ENCODE results near the gene CFAP77.

The CFAP77 gene

DNA sequence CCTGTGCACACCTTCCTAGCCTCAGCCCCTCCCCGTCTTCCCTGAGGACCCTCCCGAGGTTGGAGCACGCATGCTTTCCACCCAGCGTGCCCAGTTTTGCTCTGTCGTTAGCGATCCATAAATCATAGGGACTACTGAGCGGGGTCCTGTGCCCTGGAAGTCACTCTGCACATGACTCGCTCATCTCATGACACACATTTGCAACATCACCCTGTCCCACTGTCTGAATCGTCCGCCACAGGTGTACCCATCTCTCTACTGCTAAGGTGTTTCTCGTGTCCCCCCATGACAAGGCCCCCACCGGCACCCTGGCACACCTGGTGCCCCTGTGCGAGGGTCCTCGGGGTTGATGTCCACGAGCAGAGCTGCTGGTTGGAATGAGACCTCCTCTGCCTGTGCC lies 103.4 kb downstream of the CFAP77 start:
- H3K27me3 ChIP-seq (ENCODE audit: control insufficient read depth, insufficient read depth, low read length) = no peaks in the 10 kb centered on the region
- H3K4me3 ChIP-seq (ENCODE audit: low read depth, low read length) = no peak overlapping the region
- no peaks in the 10 kb centered on the region for H3K36me3 ChIP-seq (ENCODE audit: control insufficient read depth, insufficient read depth, low read length)
- H3K4me1 ChIP-seq (ENCODE audit: control insufficient read depth, insufficient read depth, low read length) = no peaks in the 10 kb centered on the region
- no peak overlapping the region for H3K9ac ChIP-seq (ENCODE audit: low read depth, low read length)
- H3K9me3 ChIP-seq (ENCODE audit: control insufficient read depth, insufficient read depth, low read length) = no peaks in the 10 kb centered on the region

GRCh38 chr9:132514011-132514744 lies 104.2 kb downstream of the CFAP77 start:
- Histone ChIP-seq H3K9me3 (ENCODE audit: control insufficient read depth, insufficient read depth, low read length) (no peaks in the 10 kb centered on the region), H3K4me1 (ENCODE audit: control insufficient read depth, insufficient read depth, low read length) (no peaks in the 10 kb centered on the region), H3K27me3 (ENCODE audit: control insufficient read depth, insufficient read depth, low read length) (no peaks in the 10 kb centered on the region), H3K36me3 (ENCODE audit: control insufficient read depth, insufficient read depth, low read length) (no peaks in the 10 kb centered on the region), H3K4me3 (ENCODE audit: low read depth, low read length) (no peak overlapping the region), H3K9ac (ENCODE audit: low read depth, low read length) (no peak overlapping the region)

DNA sequence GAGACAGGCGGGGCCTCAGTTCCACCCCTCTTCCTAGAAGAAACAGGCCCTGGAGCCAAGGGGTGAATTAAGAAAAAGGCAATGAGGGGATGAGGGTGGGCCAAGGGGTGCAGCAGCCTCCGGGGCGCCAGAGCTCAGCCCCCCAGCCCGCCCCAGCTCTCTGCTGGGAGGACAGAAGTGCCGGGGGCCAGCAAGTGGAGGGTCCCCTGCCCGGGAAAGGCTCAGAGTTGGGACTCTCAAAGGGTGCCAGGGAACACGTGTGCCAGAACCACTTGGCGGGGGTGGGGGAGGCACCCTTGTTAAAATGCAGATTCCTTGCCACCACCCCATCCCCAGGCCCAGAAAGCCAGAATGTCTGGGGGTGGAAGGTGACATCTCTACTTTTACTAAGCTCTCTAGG lies 104.8 kb downstream of the CFAP77 start:
- Histone ChIP-seq H3K4me1 (ENCODE audit: control insufficient read depth, insufficient read depth, low read length) (no peaks in the 10 kb centered on the region), H3K36me3 (ENCODE audit: control insufficient read depth, insufficient read depth, low read length) (no peaks in the 10 kb centered on the region), H3K9ac (ENCODE audit: low read depth, low read length) (no peak overlapping the region), H3K4me3 (ENCODE audit: low read depth, low read length) (no peak overlapping the region), H3K27me3 (ENCODE audit: control insufficient read depth, insufficient read depth, low read length) (no peaks in the 10 kb centered on the region), H3K9me3 (ENCODE audit: control insufficient read depth, insufficient read depth, low read length) (no peaks in the 10 kb centered on the region)

DNA sequence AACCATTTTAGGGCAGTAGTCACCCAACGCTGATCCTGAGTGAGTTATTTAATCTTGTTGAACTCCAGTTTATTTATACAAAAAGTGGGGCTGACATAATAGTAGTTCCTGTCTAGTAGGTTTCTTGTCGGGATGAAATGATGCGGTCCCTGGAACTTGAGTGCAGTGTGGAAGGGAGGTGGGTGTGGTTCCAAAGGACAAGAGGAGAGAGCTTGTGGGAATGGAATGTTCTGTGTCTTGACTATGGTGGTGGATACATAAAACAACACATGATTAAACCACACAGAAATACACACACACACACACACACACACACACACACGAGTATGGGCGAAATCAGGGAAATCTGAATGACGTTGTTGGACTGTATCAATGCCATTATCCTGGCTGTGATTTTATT lies 106.3 kb downstream of the CFAP77 start:
- no peaks in the 10 kb centered on the region for H3K4me1 ChIP-seq (ENCODE audit: control insufficient read depth, insufficient read depth, low read length)
- H3K9ac ChIP-seq (ENCODE audit: low read depth, low read length) = no peak overlapping the region
- no peaks in the 10 kb centered on the region for H3K27me3 ChIP-seq (ENCODE audit: control insufficient read depth, insufficient read depth, low read length)
- H3K9me3 ChIP-seq (ENCODE audit: control insufficient read depth, insufficient read depth, low read length) = no peaks in the 10 kb centered on the region
- H3K4me3 ChIP-seq (ENCODE audit: low read depth, low read length) = no peak overlapping the region
- no peaks in the 10 kb centered on the region for H3K36me3 ChIP-seq (ENCODE audit: control insufficient read depth, insufficient read depth, low read length)

DNA sequence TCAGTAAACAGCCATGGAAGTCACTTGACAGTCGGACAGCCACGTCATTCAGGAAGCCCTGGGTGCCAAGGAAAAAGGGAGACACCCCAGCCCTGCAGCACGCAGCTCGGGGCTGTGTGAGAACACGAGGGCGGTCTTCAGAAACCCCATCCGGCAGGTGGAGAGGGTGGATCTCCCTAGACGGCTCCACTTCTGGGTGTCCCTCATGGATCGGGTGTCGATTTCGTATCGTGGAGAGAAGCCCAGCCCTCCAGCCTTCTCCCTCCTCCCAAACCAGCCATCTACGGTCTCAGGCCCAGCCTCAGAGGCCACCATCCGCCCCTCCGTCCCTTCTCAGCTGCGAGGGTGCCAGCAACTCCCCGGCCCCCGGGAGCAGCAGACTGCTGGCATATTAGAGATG lies 106.9 kb downstream of the CFAP77 start:
- Histone ChIP-seq H3K9ac (ENCODE audit: low read depth, low read length) (no peak overlapping the region), H3K9me3 (ENCODE audit: control insufficient read depth, insufficient read depth, low read length) (no peaks in the 10 kb centered on the region), H3K36me3 (ENCODE audit: control insufficient read depth, insufficient read depth, low read length) (no peaks in the 10 kb centered on the region), H3K27me3 (ENCODE audit: control insufficient read depth, insufficient read depth, low read length) (no peaks in the 10 kb centered on the region), H3K4me1 (ENCODE audit: control insufficient read depth, insufficient read depth, low read length) (no peaks in the 10 kb centered on the region), H3K4me3 (ENCODE audit: low read depth, low read length) (no peak overlapping the region)

DNA sequence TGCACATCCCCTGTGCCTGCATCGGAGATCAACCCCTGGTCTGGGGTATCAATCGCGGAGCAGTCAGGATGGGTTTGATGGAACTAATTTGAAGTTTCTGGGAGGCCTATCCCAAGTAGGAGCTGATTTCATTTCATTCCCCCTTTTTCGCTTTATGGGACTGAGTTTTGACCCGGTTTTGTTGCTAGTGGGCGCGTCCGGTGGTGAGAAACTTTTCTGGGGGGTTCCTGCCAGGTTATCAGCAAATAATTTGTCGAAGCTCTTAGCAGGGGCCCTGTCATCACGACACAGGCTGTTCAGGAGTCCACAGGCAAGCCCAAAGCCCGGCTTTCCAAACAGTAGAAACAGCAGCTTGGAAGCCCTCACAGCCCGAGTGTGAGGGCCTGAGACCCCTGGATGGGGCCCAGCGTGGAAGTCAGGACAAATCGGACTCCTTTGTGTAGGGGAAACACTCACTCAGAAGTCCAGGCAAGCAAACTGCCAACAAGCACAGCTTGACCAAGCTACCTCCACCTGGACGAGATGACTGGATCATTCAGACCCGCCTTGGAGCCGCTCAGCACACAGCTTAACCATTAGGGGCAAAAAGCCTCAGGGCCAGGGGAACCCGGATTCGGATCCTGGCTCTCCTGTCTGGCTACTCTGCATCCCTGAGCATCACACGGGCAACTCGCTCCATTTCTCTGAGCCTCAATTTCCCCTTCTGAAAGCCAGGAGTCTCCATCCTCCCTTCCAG lies 108.0 kb downstream of the CFAP77 start:
- no peak overlapping the region for H3K4me3 ChIP-seq (ENCODE audit: low read depth, low read length)
- no peak overlapping the region for H3K9ac ChIP-seq (ENCODE audit: low read depth, low read length)
- no peaks in the 10 kb centered on the region for H3K4me1 ChIP-seq (ENCODE audit: control insufficient read depth, insufficient read depth, low read length)
- no peaks in the 10 kb centered on the region for H3K36me3 ChIP-seq (ENCODE audit: control insufficient read depth, insufficient read depth, low read length)
- no peaks in the 10 kb centered on the region for H3K27me3 ChIP-seq (ENCODE audit: control insufficient read depth, insufficient read depth, low read length)
- H3K9me3 ChIP-seq (ENCODE audit: control insufficient read depth, insufficient read depth, low read length) = no peaks in the 10 kb centered on the region

DNA sequence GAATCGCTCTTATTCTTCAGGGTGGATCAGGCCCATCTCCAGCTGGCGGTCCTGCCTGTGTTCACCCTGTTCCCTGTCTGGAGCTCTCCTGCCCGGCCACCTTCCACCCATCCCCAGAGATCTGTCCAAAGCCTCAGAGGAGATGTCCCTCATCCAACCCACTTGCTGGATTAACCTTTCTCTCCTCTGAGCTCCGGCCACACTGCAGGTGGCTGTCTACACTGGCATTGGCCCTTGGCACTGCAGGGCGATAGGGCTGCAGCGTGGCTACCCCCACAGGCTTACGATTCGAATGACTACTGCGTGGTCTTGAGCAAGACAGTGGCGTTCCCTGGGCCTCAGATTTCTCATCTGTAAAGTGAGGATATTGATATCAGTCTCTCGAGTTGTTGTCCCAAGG lies 108.6 kb downstream of the CFAP77 start:
- H3K4me1 ChIP-seq (ENCODE audit: control insufficient read depth, insufficient read depth, low read length) = no peaks in the 10 kb centered on the region
- H3K9ac ChIP-seq (ENCODE audit: low read depth, low read length) = no peak overlapping the region
- H3K4me3 ChIP-seq (ENCODE audit: low read depth, low read length) = no peak overlapping the region
- H3K27me3 ChIP-seq (ENCODE audit: control insufficient read depth, insufficient read depth, low read length) = no peaks in the 10 kb centered on the region
- no peaks in the 10 kb centered on the region for H3K9me3 ChIP-seq (ENCODE audit: control insufficient read depth, insufficient read depth, low read length)
- H3K36me3 ChIP-seq (ENCODE audit: control insufficient read depth, insufficient read depth, low read length) = no peaks in the 10 kb centered on the region

DNA sequence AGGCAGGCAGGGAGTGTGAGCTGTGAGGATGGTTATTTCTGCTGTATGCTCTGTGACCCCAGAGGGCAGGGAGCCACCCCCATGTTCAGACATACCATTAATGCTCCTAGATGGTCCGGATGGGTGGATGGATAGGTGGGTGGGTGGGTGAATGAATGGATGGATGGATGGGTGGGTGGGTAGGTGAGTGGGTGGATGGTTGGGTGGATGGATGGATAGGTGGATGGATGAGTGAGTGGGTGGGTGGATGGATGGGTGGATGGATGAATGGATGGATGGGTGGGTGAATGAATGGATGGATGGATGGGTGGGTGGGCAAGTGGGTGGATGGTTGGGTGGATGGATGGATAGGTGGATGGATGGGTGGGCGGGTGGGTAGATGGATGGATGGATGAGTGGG lies 109.0 kb downstream of the CFAP77 start:
- no peaks in the 10 kb centered on the region for H3K4me1 ChIP-seq (ENCODE audit: control insufficient read depth, insufficient read depth, low read length)
- H3K36me3 ChIP-seq (ENCODE audit: control insufficient read depth, insufficient read depth, low read length) = no peaks in the 10 kb centered on the region
- H3K27me3 ChIP-seq (ENCODE audit: control insufficient read depth, insufficient read depth, low read length) = no peaks in the 10 kb centered on the region
- H3K9me3 ChIP-seq (ENCODE audit: control insufficient read depth, insufficient read depth, low read length) = no peaks in the 10 kb centered on the region
- no peak overlapping the region for H3K9ac ChIP-seq (ENCODE audit: low read depth, low read length)
- no peak overlapping the region for H3K4me3 ChIP-seq (ENCODE audit: low read depth, low read length)

DNA sequence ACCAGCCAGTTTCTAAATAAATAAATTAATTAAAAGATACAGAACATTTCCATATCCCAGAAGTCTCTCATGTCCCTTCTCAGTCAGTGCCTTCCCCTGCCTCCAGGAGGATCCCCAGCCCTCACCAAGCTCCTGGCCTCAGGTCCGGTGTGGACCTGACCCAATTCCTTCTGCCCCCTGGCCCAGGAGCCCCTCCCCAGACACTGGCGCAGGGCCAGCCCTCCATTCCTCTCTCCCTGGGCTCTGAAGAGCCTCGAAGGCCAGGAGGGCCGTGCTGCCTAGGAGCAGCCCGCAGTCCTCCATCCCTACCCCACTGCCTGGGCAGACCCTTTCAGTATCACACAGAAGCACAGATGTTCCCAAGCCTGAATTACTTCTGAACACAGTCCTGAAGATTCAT lies 110.6 kb downstream of the CFAP77 start:
- Histone ChIP-seq H3K9ac (ENCODE audit: low read depth, low read length) (no peak overlapping the region), H3K4me1 (ENCODE audit: control insufficient read depth, insufficient read depth, low read length) (no peaks in the 10 kb centered on the region), H3K4me3 (ENCODE audit: low read depth, low read length) (no peak overlapping the region), H3K36me3 (ENCODE audit: control insufficient read depth, insufficient read depth, low read length) (no peaks in the 10 kb centered on the region), H3K27me3 (ENCODE audit: control insufficient read depth, insufficient read depth, low read length) (no peaks in the 10 kb centered on the region), H3K9me3 (ENCODE audit: control insufficient read depth, insufficient read depth, low read length) (no peaks in the 10 kb centered on the region)

DNA sequence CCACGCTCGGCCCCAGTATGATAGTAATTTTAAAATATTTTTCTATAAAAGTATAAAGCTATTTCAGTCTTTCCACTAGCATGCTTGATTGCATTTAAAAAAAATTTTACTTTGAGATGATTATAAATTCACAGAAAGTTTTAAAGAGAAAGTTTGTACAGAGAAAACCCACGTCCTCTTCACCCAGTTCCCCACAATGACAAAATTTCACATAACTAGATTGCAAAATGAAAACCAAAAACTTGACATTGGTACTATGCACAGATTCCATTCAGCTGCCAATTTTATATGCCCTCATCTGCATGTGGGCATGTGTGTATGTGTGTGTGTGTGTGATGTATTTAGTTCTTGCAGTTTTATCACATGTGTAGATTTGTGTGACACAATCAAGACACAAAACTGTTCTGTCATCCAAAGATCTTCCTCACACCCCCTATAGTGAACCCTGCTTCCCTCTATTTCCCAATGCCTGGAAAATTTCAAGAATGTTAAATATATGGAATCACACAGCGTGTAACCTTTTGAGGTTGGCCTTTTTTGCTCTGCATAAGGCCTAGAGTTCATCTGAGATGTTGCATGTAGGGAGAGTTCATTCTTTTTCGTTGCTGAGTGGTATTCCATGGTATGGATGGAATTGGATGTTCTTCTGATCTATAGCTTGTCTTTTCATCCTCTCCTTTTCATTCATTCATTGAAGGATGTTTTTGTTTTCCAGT lies 115.5 kb downstream of the CFAP77 start:
- Histone ChIP-seq H3K9me3 (ENCODE audit: control insufficient read depth, insufficient read depth, low read length) (no peaks in the 10 kb centered on the region), H3K27me3 (ENCODE audit: control insufficient read depth, insufficient read depth, low read length) (no peaks in the 10 kb centered on the region), H3K4me1 (ENCODE audit: control insufficient read depth, insufficient read depth, low read length) (no peaks in the 10 kb centered on the region), H3K9ac (ENCODE audit: low read depth, low read length) (no peak overlapping the region), H3K4me3 (ENCODE audit: low read depth, low read length) (no peak overlapping the region), H3K36me3 (ENCODE audit: control insufficient read depth, insufficient read depth, low read length) (no peaks in the 10 kb centered on the region)

DNA sequence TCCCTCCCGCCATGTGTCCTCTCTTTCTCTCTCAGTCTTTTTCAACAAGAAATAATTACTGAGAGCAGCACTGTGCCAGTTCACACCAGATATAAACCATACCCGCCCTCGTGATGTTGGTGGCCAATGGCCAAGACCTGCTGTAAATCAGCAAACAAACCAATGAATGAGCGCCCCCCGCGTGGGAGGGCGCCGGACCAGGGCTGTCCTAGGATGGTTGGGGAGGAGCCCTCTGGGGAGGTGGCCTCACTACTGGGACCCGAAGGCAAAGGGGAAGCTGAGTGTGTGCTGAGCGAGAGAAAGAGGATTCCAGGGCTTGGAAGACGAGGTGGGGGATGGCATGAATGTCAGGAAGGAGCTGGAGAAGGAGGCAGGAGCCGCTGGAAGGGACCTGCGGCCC lies 121.2 kb downstream of the CFAP77 start:
- no peaks in the 10 kb centered on the region for H3K9me3 ChIP-seq (ENCODE audit: control insufficient read depth, insufficient read depth, low read length)
- H3K9ac ChIP-seq (ENCODE audit: low read depth, low read length) = no peak overlapping the region
- H3K4me3 ChIP-seq (ENCODE audit: low read depth, low read length) = no peak overlapping the region
- no peaks in the 10 kb centered on the region for H3K27me3 ChIP-seq (ENCODE audit: control insufficient read depth, insufficient read depth, low read length)
- no peaks in the 10 kb centered on the region for H3K4me1 ChIP-seq (ENCODE audit: control insufficient read depth, insufficient read depth, low read length)
- H3K36me3 ChIP-seq (ENCODE audit: control insufficient read depth, insufficient read depth, low read length) = no peaks in the 10 kb centered on the region
